SH-SY5Y (cell line): ENCODE results near the gene PRKCB.

Source experiments
- GATA2 ChIP-seq: IDR thresholded peaks from 2 replicates; pipeline ENCODE4 v1.6.1; 2011; ENCODE audit warnings: mild to moderate bottlenecking, low read depth, low read length
- GATA3 ChIP-seq: IDR thresholded peaks from 2 replicates; pipeline ENCODE4 v1.6.1; 2011; ENCODE audit warnings: low read depth, mild to moderate bottlenecking, low read length, moderate library complexity

DNA sequence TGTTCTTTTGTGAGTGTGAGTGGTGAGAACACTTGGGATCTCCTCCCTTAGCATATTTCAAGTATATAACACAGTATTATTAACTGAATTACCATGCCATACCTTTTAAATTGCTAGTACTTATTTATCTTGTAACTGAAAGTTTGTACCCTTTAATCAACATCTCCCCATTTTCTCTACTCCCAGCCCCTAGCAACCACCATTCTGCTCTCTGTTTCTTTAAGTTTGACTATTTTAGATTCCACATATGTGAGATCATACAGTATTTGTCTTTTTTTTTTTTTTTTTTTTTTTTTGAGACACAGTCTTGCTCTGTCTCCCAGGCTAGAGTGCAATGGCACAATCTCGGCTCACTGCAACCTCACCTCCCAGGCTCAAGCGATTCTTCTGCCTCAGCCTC is 302.8 kb downstream of the PRKCB start:
- TF ChIP-seq GATA2 (no peak), GATA3 (no peak)
